HG02840 (cell line): ENCODE data around the gene DENND1A.

Experiments
- ATAC-seq: cut with Tn5 transposase; IDR thresholded peaks from one replicate; pipeline ENCODE4 v1.9.1; 2021; ENCODE audit warnings: mild to moderate bottlenecking, moderate library complexity, moderate number of reproducible peaks; ENCODE audit not compliant: unreplicated experiment, low FRiP score

DENND1A gene

DNA sequence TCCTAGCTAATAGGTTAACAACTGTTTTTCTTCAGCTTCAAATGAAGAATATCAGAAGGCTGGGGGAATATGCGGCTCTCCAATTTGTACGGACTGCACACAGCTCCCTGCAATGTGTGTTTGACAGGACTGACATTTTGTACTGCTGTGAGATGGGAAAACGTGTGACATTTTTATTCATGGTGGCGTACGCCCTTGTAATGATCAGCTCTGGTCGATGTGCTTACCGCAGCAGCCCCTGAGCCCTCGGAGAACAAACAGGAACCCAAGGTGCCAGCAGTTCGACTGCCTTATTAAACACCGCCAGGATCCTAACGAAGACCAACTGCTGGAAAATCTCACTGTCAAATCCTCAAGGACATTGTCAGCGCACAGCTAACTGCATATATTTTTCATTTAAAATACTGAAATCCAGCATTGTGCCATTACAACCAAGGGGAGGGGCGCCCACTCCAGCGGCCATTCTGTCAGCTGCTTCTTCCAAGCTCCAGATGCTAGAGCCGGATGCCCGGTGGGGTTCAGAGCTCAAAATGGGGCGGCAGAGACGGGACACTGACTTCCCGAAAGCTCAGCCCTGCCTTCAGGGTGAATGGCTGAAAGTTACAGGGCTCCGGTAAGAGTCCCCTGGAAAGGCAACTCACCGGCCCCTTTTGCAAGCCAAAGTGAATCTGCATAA is 507.2 kb downstream of the DENND1A start:
- no peak for ATAC-seq

DNA sequence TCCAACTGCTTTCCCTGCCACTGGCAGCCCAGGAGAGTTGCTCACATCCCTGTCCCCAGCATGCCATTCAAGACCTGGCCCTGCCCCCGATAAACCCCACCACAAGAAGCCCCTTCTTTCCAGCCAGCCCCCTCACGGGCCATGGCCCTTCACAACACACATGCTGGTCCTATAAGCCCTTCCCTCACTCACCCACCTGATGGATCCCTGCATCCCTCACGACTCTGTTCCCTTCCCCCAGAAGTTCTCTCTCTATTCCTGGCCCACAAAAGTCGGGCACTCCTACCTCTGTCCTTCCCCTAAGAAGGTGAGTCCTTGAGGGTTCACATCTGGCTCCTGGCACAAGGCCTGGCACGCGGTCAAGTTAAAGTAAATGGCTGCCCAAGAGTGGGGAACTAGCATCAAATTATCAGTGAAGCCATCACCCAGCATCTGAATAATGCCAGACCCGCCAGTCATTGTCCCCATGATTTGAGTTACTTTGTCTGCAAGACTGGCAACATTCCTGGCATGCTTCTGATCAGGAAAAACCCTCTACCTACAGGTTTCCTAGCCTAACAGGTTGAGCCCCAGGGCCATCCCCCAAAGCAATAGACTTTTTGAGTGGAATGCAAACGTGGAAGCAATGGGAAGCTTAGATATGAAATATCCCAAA is 508.0 kb downstream of the DENND1A start:
- no peak for ATAC-seq

DNA sequence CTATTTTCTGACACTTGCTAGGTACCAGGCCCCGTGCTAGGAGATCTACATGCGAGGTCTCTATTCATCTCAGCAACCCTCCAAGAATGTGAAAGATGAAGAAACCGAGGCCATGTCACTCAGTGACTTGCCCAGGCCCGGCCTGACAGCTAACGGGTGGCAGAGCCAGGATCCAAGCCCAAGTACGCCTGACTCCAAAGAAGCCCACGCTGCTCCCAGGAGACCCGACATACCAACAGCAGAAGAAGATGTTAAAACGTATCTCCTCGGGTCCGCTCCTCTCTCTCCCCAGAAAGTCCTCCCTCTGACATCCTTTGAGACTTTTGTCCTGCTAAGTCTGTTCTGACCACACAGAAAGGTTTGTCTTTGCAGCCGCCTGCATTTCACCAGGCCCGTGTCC is 508.7 kb downstream of the DENND1A start:
- ATAC-seq = no peak

DNA sequence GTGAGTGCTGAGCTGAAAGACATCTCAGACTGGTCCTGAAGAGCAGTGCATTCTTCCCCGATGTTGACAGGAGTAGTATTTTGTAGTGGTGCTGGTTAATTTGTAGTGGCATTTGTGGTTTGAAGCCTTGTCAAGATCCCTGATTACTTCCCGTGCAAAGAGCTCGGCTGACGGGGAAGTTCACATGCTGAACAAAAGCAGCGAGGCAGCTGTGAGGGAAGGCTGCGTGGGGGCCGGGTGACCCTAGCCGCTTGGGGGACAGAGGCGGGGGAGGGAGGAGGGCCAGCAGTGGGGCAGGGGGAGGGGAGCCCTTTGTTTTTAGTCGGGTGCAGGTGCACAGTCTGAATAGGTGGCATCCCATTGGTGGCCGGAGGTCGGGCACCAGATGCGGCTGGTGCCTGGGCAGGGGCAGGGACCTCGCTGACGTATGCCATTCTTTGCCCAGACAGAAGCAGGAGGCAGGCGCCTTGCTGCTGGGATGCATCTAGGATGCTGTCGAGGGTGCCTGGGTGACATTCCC is 509.3 kb downstream of the DENND1A start:
- ATAC-seq = no peak

DNA sequence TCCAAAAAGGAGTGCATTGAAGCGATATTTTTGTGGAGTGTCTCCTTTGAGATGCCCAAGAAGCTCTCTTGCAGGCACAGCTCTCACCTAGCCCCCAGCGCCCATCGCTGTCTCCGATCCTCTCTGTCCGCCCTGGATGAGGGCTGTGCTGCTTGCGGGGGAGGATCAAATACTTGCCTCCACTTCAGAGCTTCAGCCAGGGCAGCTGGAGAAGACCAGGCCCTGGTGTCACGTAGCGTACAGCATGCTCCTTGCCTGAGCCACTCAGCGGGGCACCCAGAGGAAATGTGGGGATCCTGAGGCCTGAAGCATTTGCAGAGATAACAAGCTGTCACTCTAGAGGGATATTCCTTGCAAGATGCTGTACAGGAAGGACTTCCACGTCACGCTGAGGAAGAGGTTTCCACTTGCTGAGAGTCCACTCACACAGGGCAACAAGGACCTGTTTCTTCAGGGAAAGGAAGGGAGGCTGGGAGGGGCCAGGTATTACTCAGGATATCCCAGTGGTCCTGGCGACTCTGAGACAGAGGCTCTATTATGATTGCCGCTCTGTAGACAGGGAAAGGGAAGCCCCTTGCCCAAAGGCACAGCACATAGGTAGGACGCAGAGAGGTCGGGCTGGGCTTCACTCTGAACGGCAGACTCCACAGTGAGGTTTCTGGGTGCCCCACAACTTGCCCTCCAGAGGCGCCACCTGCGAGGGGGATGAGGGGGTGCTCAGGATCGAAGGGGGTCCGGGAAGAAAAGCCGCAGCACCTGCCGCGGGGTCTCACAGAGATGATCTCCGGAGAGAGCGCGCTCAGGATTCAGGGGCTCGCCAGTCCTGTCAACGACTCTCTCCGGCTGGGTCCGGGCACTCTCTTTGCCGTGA is 510.0 kb downstream of the DENND1A start:
- ATAC-seq = no peak

DNA sequence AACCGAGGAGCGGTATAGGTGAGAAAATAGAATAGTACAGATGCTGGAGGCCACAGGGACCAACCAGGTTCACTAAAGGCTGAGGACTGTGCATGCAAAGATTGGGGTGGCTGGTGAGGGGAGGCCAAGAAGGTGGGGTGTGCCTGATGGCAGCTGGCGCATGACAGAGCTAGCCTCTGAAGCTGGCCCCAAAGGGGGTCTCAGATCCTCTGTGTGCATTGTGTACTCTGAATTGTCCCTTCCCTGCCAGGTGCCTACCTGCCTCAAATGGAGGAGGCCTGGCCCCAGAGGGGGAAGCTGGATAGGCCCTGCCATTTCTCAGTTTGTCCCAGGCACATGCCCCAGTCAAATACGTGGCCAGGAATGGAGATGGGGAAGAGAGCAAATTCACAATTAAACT is 510.8 kb downstream of the DENND1A start:
- no peak for ATAC-seq

DNA sequence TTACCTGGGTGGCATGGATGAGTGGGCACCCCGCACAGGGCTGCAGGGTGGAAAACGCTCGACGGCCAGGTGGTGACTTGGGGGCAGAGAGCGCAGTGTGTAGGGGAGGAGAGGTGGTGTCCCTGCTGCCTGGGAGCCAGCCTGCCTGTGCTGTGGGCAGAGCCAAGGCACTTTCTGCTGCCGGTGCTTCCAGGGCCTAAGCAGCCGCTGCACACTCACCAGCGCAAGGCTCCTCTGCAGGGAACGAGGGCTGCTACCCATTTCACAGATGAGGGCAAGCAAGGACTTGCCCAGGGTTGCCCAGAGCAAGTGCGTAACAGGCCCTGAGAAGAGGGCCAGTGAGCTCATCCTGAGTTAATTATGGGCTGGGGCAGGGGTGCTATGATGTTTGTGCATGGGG is 511.4 kb downstream of the DENND1A start:
- no peak for ATAC-seq

DNA sequence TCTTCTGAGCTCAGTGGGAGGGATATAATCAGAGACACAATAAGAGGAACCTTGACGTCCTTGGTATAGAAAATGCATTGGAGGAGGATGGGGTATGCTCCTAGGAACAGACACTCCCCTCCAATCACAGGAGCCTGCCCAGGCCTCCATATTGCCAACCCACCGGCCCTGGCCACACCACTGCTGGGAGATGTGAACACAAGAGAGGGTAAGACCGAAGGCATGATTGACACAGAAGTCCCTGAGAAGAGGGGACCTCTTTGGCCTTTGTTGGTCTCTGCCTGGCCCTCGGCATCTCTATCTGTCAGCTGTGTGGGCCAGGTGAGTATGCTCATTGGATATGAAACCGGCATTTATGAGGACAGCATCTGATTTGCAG is 511.9 kb downstream of the DENND1A start:
- ATAC-seq = no peak

DNA sequence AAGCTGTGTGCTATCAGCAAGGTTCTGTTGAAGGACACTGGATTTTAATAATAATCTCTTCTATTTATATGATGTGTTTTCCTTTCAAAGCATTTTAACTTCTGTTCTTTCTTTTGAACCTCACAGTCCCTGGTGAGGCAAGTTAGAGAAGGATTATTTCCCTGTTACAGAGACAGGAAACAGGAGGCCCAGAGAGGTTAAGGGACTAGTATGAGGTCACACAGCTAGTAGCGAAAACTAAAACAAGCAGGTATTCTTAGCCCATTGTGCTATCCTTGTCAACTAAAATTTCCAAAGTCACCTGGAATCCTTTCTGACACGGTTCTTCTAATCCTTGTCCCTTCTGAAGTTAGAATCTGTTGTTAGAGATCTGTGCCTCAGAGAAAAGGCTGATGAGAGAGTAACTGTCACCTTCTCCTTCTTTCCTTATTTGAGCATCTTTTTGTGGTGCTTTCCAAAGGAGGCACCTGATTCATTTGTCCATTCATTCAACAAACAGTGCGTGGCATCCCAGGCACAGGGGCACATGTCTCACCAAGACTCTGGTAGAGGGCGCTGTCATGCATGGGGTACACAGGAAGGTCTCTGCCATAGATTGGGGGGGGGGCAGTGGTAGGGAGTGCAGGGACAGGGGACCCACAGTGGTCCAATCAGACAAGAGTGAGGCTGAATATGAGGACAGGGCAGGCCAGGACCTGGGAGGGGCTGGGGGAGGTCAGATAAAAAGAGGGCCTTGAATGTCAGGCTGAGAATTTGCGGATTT is 512.5 kb downstream of the DENND1A start:
- no peak for ATAC-seq

DNA sequence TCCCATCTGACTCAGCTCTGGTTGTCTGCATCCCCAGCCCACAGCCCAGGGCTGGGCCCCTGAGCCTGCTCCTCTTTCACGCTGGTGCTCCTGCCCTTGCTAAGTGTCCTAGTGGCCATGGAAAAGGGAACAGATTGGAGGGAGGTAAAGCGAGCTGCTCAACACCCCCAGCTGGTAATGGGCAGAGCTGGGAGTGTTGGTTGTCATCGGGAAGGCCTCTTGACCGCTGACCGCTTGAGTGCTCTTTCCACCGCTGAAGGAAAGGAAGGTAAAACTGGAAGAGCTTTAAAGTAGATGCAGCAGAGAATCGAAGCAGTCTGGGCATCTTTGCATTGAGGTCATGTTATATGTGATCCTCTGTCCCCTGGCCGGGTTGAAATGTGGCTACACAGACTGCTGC is 513.8 kb downstream of the DENND1A start:
- no peak for ATAC-seq

DNA sequence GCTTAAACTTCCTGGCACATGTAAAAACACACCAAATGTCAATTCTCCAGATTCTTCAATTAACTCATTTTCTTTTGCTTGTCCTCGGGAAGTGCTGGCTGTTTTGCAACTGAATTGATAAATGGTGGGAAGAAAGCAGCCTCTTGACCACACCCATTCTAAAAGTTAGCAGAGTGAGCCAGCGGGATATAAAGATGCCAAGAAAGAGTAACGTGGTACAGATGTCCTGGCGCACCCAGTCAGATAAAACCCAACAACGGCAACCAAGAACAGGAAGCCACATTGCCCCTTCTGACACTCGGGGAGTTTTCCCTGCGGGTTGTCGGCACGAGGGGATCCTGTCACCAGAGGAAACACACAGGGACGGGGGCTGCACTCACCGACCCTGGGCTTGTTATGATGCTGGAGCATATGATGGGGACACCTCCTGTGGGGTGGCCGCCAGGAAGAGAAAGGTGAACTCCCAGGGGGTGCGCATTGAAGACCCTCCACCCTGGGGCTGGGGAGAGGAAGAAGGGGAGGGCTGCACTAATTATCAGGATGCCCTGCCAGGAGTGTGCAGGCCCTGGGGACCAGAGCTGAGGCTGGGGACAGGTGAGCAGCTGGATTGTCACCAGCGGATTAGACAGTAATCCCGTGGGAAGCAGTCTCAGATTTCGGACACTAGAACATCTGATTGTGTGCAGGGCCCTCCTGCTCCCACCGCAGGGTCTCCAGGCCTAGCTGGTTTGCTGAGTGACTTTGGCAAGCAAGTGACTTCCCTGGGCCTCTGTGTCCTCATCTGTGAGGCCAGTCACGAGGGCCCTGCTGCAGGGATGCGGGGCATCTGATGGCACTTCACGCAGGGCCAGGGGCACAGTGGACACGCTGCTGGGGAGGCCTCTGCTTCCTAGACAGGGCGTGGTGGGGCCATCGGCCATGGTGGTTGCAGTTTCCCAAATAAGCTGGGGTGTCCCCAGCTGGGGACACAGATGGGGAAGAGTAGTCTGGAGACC is 514.7 kb downstream of the DENND1A start:
- ATAC-seq = no peak

DNA sequence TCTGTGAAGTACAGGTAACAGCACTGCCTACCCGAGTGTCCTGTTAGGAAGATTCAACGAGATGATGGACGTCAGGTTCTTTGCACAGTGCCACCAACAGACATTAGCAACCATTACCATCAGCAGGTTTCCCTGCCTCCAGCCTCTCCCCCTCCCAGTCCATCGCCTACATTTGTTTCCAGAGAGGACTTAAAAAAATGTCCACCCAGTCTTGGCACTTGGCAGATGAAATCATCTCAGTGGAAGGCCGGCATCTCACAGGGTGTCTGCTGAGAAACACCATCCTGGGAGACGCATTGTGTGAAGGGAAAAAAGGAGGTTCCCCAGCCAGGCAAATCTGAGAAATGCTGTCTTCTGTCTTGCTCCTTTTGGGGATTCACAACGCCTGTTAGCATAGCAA is 515.7 kb downstream of the DENND1A start:
- no peak for ATAC-seq

DNA sequence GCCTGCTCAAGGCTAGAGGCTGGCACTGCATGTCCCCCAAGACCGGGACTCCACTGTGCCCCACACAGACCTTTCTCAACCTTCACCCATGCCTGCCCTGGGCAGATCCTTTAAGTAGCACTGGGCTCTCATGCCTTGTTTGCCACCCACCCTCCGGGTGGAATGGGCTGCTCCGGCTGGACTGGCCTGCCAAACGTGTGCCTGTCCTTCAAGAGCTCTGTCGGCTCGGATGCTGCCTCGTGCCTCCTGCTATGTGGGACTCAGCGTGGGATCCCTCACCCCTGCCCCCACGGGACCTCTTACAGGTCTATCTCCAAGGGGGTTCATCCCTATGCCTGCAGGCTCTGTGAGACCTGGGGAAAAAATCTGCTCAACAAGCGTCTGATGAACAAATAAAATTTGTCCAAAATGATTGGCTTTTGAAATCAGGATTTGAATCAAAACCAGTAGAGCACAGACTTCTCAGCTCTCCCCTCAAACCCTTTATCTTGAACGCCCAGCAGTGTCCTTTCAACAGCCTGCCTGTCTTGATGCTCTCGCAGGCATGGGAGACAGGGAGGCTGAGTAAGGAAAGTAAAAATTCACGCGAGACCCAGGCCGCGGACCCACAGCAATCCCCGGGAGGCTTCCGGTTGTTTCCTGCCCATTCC is 517.6 kb downstream of the DENND1A start:
- no peak for ATAC-seq

DNA sequence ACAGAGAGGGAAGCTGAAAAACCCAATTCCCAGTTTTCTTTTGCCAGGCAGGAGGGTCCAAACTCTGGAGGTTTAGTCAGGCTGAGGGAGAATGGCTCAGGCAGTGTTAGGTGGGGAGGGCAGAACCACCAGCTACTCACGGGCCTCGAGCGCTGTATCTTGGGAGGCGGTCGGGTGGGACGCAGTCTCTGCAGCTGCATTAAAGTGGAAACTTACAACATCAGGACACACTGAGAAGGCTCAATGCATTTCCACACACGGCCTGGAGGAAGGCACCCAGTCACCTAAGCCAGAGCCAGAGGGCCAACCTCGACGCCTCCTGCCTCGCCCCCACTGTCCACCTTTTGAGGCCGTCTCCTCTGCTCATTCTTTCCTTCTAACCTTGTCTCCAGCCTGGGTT is 518.3 kb downstream of the DENND1A start:
- ATAC-seq = no peak

DNA sequence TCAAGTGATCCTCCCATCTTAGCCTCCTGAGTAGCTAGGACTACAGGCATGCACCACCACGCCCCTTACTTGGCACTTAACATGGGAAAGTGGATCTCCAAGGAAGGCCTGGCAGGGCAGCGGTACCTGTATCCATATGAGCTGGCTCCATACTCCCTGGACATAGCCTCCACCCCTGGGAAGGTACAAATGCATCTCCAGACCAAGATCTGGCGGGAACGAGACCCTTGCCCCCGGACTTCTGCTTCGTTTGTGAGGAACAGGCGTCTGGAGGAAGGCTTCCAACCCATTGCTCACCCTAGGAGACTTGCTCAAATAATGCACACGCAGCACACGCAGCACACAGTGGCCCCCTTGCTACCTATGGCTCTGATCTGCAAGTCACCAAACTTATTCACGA is 518.7 kb downstream of the DENND1A start:
- ATAC-seq = no peak

DNA sequence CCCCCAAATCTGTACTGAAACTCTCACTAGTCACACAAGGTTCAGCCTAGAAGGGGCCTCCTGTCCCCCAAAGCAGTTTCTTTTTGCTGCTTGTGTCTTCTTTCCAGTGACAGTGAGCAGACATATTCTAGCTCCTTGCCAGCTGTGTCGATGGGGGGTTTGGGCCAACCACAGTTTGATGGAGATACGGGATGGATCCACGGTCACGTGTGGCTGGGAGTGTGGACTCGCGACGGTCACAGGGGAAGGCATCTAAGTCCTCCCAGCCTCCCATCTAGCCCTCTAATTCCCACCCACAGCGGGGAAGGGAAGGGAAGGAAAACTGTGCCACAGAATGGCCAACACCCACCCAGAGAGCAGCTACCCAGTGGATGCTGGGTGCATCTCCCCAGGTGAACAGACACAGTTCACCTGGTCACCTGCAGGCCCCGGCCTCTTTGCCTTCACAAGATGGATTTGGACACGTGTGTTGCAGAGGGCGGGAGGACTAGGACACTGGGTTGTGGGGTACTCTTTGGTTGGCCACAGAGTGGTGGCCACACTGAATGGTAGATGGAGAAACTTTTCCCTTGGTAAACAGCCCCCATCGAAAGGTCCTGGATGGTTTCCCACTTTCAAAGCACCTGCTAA is 519.5 kb downstream of the DENND1A start:
- no peak for ATAC-seq

DNA sequence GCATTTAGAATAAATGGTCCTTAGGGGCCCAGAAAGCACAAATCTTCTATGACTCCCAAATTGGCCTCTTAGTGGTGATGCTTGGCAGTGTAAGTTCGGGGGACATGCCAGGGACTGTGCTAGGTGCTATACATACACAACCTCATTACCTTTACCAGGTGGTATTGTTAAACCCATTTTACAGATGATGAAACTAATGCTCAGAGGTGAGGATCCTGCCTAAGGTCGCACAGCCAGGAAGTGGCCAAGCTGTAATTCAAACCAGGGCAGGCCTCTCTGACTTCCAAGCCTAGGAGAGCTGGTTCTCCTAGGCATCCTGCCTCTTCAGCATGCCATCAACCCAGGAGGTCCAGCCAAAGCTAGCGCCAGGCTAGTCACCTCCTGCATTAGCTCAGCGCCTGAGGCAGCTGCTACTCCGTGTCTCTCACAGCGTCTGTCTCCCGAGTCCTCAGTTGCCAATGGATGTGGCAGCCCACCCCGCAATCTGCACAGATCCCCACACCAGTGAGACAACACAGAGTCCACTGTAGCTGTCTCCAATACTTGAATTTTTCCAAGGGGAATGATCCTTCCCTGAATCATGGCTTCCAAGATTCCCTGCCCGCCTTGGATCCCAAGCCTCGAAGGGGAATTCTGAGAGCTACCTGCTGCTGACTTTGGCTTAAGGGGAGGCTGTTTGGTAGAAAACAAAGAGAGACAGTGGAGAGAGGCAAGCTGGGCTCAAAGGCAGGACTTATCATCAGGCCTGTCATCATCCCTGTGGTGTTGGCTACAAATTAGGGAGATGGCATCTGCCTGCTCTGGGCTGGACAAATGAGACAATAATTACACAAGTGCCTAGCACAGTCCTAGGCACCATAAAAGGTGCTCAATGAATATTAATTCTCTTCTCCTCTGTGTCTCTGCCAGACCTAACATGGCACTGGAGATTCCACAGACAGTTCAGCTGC is 521.3 kb downstream of the DENND1A start:
- ATAC-seq = no peak
